Stimulated activated CD8-positive, alpha-beta memory T cell treated with anti-CD3 and anti-CD28 coated beads, Interleukin-15, amount 100 ng/mL, for 24 hours (primary cell): Measurements from ENCODE around the gene HMGXB3.

Source experiments
- DNase-seq: peaks from one replicate; pipeline ENCODE4 v3.0.0-alpha.2; 2020; ENCODE audit warnings: low read depth

The HMGXB3 gene

GRCh38 chr5:150085950-150086715 lies 85.6 kb downstream of the HMGXB3 start, which contains the start of gene CSF1R:
Gene CSF1R (minus strand): TSS chr5:150086554. CDS start chr5:150086427, 127 bp downstream.
- no peak for DNase-seq

- DNase-seq = no peak
These were observed 91.7 kb downstream of the HMGXB3 start for GRCh38 chr5:150092159-150092787.

- DNase-seq = no peak
These were observed 96.6 kb downstream of the HMGXB3 start for GRCh38 chr5:150097152-150097551.

GRCh38 chr5:150101023-150101422 lies 100.5 kb downstream of the HMGXB3 start:
- DNase-seq = no peak
